GM18519 (cell line): ENCODE results near the gene SLC7A7.
"Not testable (repeated sequence)": the region's sequence is repeated elsewhere in the genome, so short reads cannot be mapped to it uniquely, and the experiment has no call there.

Experiments
- ATAC-seq: cut with Tn5 transposase; IDR thresholded peaks from one replicate; pipeline ENCODE4 v1.9.1; 2021; ENCODE audit warnings: mild to moderate bottlenecking, moderate library complexity; ENCODE audit not compliant: unreplicated experiment, low FRiP score

SLC7A7 gene

GRCh38 chr14:22794551-22794951, 20.7 kb downstream of the SLC7A7 start:
- ATAC-seq: peak; percentile 39

DNA sequence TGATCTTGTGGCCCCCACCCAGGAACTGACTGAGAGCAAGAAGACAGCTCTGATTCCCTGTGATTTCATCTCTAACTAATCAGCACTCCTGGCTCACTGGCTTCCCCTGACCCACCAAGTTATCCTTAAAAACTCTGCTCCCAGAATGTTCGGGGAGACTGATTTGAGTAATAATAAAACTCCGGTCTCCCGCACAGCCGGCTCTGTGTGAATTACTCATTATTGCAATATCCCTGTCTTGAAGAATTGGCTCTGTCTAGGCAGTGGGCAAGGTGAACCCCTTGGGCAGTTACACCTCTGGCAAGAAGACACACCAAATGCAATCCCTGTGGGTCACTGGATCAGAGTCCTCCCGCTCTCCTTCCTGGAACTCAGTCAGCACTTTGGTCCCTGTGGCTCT, 21.3 kb downstream of the SLC7A7 start:
- ATAC-seq: no peak

DNA sequence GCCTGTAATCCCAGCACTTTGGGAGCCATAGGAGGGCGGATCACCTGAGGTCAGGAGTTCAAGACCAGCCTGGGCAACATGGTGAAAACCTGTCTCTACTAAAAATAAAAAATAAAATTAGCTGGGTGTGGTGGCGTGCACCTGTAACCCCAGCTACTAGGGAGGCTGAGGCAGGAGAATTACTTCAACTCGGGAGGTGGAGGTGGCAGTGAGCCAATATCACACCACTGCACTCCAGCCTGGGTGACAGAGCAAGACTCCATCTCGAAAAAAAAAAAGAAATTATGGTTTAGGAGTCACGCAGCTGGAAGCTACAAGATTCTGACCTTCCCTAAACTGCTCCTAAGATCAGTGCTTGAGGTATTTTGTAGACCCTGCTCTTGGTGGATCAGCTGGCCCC, 21.7 kb downstream of the SLC7A7 start:
- not testable (repeated sequence) for ATAC-seq

- no peak for ATAC-seq
Measured at GRCh38 chr14:22792158-22792557, 23.1 kb downstream of the SLC7A7 start.

- no peak for ATAC-seq
Measured at GRCh38 chr14:22791301-22791700, 23.9 kb downstream of the SLC7A7 start.

GRCh38 chr14:22786685-22787084, 28.6 kb downstream of the SLC7A7 start:
- no peak for ATAC-seq

- no peak for ATAC-seq
Measured at GRCh38 chr14:22781301-22781991, 33.8 kb downstream of the SLC7A7 start.

DNA sequence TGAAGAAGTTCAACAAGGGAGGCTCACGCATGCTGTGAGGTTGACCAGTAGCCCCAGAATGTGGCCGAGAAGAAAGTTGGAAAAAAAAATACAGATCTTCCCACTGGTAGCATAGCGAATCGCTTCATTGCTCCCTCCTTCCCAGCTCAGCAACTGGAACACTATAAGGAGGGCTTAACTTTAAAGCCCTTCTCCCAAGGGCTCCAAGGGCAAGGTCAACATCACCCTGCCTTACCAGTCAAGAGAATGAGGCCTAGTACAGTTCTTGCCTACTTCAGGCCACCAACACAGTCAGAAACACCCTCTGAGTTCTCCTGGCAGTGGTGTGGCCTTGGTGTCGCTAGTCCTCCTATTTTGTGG, 34.3 kb downstream of the SLC7A7 start:
- ATAC-seq: no peak

DNA sequence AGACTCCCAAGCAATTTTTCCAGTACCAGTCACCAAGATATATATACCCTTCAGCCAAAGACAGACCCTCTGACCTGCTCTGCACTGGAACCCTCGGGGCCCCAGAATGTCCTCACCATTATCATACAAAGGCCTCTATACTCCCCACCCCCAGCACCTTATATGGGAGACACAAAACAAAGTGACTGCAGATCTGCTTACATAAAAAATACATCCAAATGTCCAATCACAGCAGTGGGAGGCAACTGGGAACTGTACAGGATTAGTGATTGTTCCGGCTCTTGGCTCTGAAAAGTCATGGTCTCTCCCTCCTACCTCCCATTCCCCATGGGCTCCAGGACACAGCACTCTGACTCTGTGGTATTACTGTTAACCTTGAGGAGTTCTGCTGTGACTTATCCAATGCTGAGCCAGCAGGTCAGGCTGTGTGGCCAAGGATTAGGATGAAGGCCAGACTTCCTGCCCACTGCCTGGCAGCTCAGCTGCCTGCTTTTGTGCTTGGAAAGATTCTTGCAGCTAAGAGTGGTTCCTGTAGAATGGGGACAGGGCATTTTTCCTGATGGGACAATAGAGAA, 35.0 kb downstream of the SLC7A7 start:
- ATAC-seq: no peak

GRCh38 chr14:22778084-22778483, 37.2 kb downstream of the SLC7A7 start:
- ATAC-seq: no peak

GRCh38 chr14:22776849-22777248, 38.4 kb downstream of the SLC7A7 start:
- ATAC-seq: not testable (repeated sequence)

- no peak for ATAC-seq
Measured at GRCh38 chr14:22776215-22776614, 39.0 kb downstream of the SLC7A7 start.

DNA sequence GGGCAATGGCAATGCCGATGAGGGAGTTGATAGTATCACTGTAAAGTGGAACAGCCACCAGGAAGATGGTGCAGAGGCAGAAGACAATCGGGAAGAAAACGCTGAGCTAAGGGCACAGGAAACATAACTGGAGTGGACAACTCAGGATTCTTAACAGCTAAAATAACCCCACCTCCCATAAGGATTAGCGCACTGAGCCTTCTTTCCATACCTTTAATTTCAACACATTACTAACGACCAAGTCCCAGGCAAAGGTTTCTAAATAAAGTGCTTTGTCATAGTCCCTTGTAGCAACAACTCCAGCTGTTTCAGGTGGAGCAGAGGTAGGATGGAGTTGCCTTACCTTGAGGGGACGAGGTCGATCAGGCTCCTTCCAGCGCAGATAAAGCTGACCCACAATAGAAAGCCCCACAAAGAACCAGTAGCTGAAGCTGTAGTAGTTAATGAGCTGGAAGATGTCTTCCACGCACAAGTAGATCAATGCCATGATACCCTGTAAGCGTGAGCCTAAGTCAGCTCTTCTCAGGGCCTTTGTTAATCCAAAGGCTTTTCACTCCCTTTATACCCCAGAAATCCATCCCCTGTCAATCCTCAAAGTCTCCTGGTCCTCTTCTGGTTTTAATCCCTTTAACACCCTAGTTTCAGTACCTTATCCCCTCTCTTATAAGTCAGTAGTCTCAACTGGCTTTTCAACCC, 41.1 kb downstream of the SLC7A7 start:
- ATAC-seq: no peak

- no peak for ATAC-seq
Measured at GRCh38 chr14:22773162-22774010, 41.8 kb downstream of the SLC7A7 start.

DNA sequence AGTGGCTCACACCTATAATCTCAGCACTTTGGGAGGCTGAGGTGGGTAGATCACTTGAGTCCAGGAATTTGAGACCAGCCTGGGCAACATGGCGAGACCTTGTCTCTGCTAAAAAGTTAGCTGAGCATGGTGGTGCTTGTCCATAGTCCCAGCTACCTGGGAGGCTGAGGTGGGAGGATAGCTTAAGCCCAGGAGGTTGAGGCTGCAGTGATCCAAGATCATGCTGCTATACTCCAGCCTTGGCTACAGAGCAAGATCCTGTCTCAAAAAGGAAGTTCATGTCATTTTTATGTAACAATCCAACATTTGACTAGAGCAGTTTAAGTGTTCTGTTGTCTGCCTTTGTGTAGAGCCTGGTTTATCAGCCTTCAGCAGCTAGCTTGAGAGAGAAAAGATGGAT, 42.5 kb downstream of the SLC7A7 start:
- no peak for ATAC-seq

DNA sequence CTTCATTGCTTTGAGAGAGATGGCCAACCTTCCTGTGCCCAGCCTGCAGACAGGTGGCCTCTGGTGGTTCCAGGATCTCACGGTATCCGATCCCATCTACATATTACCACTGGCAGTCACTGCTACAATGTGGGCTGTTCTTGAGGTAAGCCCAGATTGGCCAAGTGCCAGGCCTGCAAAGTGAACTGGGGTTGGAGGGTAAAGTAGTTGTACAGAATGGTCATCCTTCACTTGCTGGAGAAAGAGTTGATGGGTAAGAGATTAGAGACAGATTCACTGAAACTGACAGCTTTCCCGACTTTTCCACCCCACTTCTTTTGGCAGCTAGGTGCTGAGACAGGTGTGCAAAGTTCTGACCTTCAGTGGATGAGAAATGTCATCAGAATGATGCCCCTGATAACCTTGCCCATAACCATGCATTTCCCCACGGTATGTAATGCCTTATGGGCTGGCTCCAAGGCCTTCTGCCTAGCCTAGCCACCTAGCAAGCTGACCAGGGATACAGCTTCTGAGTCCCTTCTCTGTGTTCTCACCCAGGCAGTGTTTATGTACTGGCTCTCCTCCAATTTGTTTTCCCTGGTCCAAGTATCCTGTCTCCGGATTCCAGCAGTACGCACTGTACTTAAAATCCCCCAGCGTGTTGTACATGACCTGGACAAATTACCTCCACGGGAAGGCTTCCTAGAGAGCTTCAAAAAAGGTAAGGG, 44.6 kb downstream of the SLC7A7 start:
- no peak for ATAC-seq

GRCh38 chr14:22769369-22769768, 45.9 kb downstream of the SLC7A7 start:
- ATAC-seq: no peak

DNA sequence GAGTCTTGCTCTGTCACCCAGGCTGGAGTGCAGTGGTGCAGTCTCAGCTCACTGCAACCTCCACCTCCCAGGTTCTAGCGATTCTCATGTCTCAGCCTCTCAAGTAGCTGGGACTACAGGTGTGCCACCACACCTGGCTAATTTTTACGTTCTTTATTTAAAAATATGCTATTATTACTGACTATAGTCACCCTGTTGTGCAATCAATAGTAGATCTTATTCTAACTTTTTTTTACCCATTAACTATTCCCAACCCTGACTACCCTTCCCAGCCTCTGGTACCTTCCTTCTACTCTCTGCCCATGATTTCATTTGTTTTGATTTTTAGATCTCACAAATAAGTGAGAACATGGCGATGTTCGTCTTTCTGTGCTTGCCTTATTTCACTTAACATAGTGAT, 46.3 kb downstream of the SLC7A7 start:
- no peak for ATAC-seq

- no peak for ATAC-seq
Measured at GRCh38 chr14:22767323-22767589, 48.0 kb downstream of the SLC7A7 start.

DNA sequence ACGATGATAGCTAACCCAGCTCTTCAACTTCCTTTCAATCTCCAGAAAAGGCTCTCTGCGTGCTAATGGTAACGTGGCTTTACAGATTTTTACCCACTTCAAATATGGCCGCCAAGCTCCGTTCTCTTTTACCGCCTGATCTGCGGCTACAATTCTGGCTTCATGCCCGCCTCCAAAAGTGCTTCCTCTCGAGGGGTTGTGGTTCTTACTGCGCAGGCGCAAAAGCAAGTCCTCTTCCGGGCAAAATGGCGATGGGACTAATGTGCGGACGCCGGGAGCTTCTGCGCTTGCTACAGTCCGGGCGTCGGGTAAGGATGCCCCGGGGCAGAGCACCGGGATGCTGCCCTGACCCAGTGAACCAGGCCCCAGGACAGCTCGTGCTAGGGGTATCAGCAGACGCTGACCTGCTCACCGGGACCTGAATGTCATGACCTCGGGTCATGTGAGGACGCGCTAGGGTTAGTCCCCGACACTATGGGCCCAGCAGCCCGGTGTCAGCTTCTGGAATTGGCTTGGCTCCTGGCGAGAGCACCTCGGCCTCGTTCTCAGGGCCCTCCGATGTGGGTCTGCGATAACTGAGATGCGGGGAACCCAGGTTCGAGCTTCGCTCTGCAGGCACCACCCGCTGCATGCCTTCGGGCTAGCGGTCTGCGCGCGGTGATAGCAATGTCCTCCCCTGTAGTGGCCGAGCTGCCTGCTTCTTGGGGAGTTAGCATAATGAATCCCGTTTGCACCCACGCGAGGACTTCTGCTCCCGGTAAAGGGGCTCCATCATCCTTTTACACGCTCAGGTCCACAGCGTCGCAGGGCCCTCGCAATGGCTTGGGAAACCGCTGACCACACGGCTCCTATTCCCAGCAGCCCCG, 48.5 kb downstream of the SLC7A7 start, which contains the start of gene OXA1L:
Gene OXA1L (plus strand): TSS at position 232 of the 866 bp plus-strand sequence. CDS start 14 bp downstream, at position 246.
- peak; percentile 54 for ATAC-seq
